Dedifferentiated amniotic fluid mesenchymal stem cell (primary cell): Measurements from ENCODE around the gene ADAMTS20.
A peak's percentile ranks its signal among the peaks of the same experiment; 100 is the strongest.
"Not testable (repeated sequence)": the region's sequence is repeated elsewhere in the genome, so short reads cannot be mapped to it uniquely, and the experiment has no call there.

Source experiments
- DNase-seq: peaks from one replicate; pipeline ENCODE4 v3.0.0-alpha.2; 2016; ENCODE audit errors: extremely low spot score

ADAMTS20 gene

GRCh38 chr12:43360001-43360400 is 192.0 kb downstream of the ADAMTS20 start:
- not testable (repeated sequence) for DNase-seq

GRCh38 chr12:43357141-43357540 is 194.9 kb downstream of the ADAMTS20 start:
- DNase-seq, result no peak

- DNase-seq, result no peak
Observed at GRCh38 chr12:43352001-43352400, 200.0 kb downstream of the ADAMTS20 start.

- peak; percentile 60 for DNase-seq
Observed at GRCh38 chr12:43349863-43350262, 202.1 kb downstream of the ADAMTS20 start.

- DNase-seq, result no peak
Observed at GRCh38 chr12:43348221-43348620, 203.8 kb downstream of the ADAMTS20 start.

- DNase-seq, result no peak
Observed at GRCh38 chr12:43347026-43347425, 205.0 kb downstream of the ADAMTS20 start.

GRCh38 chr12:43345023-43345422 is 207.0 kb downstream of the ADAMTS20 start:
- DNase-seq, result no peak

- not testable (repeated sequence) for DNase-seq
Observed at GRCh38 chr12:43341785-43342313, 210.2 kb downstream of the ADAMTS20 start.

GRCh38 chr12:43338848-43339526 is 213.0 kb downstream of the ADAMTS20 start:
- peak; percentile 61 for DNase-seq

GRCh38 chr12:43337571-43338444 is 214.2 kb downstream of the ADAMTS20 start:
- no peak for DNase-seq

- DNase-seq, result peak; percentile 63
Observed at GRCh38 chr12:43336962-43337555, 214.9 kb downstream of the ADAMTS20 start.

GRCh38 chr12:43333644-43334043 is 218.4 kb downstream of the ADAMTS20 start:
- DNase-seq, result no peak

- DNase-seq, result peak; percentile 47
Observed at GRCh38 chr12:43332977-43333640, 218.9 kb downstream of the ADAMTS20 start.

- DNase-seq, result no peak
Observed at GRCh38 chr12:43331935-43332334, 220.1 kb downstream of the ADAMTS20 start.

GRCh38 chr12:43329375-43329774 is 222.6 kb downstream of the ADAMTS20 start:
- DNase-seq, result no peak

- DNase-seq, result no peak
Observed at GRCh38 chr12:43325786-43326185, 226.2 kb downstream of the ADAMTS20 start.

GRCh38 chr12:43320281-43320680 is 231.7 kb downstream of the ADAMTS20 start:
- DNase-seq, result no peak

- no peak for DNase-seq
Observed at GRCh38 chr12:43318021-43318420, 234.0 kb downstream of the ADAMTS20 start.

- no peak for DNase-seq
Observed at GRCh38 chr12:43317156-43317555, 234.8 kb downstream of the ADAMTS20 start.

- DNase-seq, result no peak
Observed at GRCh38 chr12:43316520-43316919, 235.5 kb downstream of the ADAMTS20 start.

- DNase-seq, result peak; percentile 48
Observed at GRCh38 chr12:43315961-43316360, 236.0 kb downstream of the ADAMTS20 start.

- DNase-seq, result no peak
Observed at GRCh38 chr12:43312991-43313505, 239.0 kb downstream of the ADAMTS20 start.
